Panc1 (cell line): ENCODE measurements around the gene EVL. TPM values are rescaled to one million over a fixed set of nuclear protein-coding genes. Genes with fewer than 3 reads are reported as not detected.

Source experiments
- ATAC-seq: fragments of 200-7000 bp; cut with Tn5 transposase; 2 replicates; pipeline ENCODE4 v1.9.1; 2020; ENCODE audit warnings: mild to moderate bottlenecking, moderate library complexity
- BruUV-seq: library from RNA; stranded (reverse); fragments of 400-500 nt; replicated peaks from 2 replicates; lab custom pipeline; 2021; lab: Mats Ljungman, UMichigan
- CTCF ChIA-PET: fragments of 300-600 bp; sonication (Branson Sonifier 250); formaldehyde crosslinking; loops from one replicate; lab custom pipeline; 2022; ENCODE audit warnings: antibody characterized with exemption; lab: Charles Lee
- POLR2A ChIA-PET: fragments of 300-600 bp; sonication (Branson Sonifier 250); formaldehyde crosslinking; loops from one replicate; lab custom pipeline; 2022; ENCODE audit warnings: antibody characterized with exemption; lab: Charles Lee
- DNase-seq: peaks from one replicate; pipeline ENCODE4 v3.0.0-alpha.2; 2010; ENCODE audit warnings: low read depth, low spot score
- H3K27ac ChIP-seq: 2 replicates; pipeline ENCODE4 v1.5.1; 2011; ENCODE audit warnings: mild to moderate bottlenecking, low read length, inconsistent platforms
- H3K27me3 ChIP-seq: fragments of 200-500 bp; sonication (Bioruptor generic); 2 replicates; pipeline ENCODE4 v1.6.0; 2014; ENCODE audit warnings: low read length, inconsistent platforms; ENCODE audit not compliant: control insufficient read depth, insufficient read depth
- H3K36me3 ChIP-seq: fragments of 200-500 bp; sonication (Bioruptor generic); 2 replicates; pipeline ENCODE4 v1.5.1; 2014; ENCODE audit warnings: inconsistent platforms, mild to moderate bottlenecking, low read length, moderate library complexity; ENCODE audit not compliant: control insufficient read depth, insufficient read depth
- H3K4me1 ChIP-seq: 2 replicates; pipeline ENCODE4 v1.5.1; 2011; ENCODE audit warnings: inconsistent platforms, mild to moderate bottlenecking, low read length, moderate library complexity; ENCODE audit not compliant: control insufficient read depth, insufficient read depth
- H3K4me3 ChIP-seq, 2 experiments: 2 replicates each; pipeline ENCODE4 v1.5.1; 2011 to 2012; ENCODE audit warnings: low read depth in 2 of 2, low read length in 2 of 2, mild to moderate bottlenecking in 2 of 2, inconsistent platforms in 1 of 2, moderate library complexity in 1 of 2
- H3K9me3 ChIP-seq: fragments of 200-500 bp; sonication (Bioruptor generic); 2 replicates; pipeline ENCODE4 v1.5.1; 2014; ENCODE audit warnings: low read depth, mild to moderate bottlenecking, inconsistent platforms, low read length, moderate library complexity; ENCODE audit not compliant: control insufficient read depth, insufficient read depth
- POLR2AphosphoS5 ChIP-seq: IDR thresholded peaks from 2 replicates; pipeline ENCODE4 v1.6.1; 2012; ENCODE audit warnings: mild to moderate bottlenecking, low read depth, low read length, moderate library complexity
- SIN3A ChIP-seq: IDR thresholded peaks from 2 replicates; pipeline ENCODE4 v1.6.1; 2012; ENCODE audit warnings: low read depth, mild to moderate bottlenecking, low read length, moderate library complexity, borderline replicate concordance; ENCODE audit not compliant: insufficient read depth
- TCF7L2 ChIP-seq: IDR thresholded peaks from 2 replicates; pipeline ENCODE4 v1.6.1; 2011; ENCODE audit warnings: mild to moderate bottlenecking, low read depth, low read length, inconsistent platforms
- in situ Hi-C: cut with HindIII; loops from 2 replicates; pipeline ENCODE4 v1.10.0; 2016; ENCODE audit warnings: low sequenced_read_pairs, low pct_unique_long_range_greater_than_20kb
- intact Hi-C: fragments of 100-400 bp; cut with micrococcal nuclease; formaldehyde crosslinking; loops from one replicate; pipeline ENCODE4 v1.10.0; 2022; ENCODE audit not compliant: unreplicated experiment
- total RNA-seq: library from RNA; stranded (reverse); gene quantifications from one replicate; pipeline ENCODE4 v1.2.1, GENCODE V29; 2021; ENCODE audit not compliant: unreplicated experiment
- TF ChIP-seq, protein P1 (sequence below): fragments of 450-650 bp; IDR thresholded peaks from 2 replicates; pipeline ENCODE4 v1.5.1; 2017; ENCODE audit warnings: mild to moderate bottlenecking
- TF ChIP-seq, protein P2 (sequence below), 2 experiments: IDR thresholded peaks; 2 replicates each; pipeline ENCODE4 v1.6.1; 2011 to 2012; ENCODE audit warnings: low read depth in 2 of 2, control low read depth in 1 of 2, low read length in 1 of 2, mild to moderate bottlenecking in 1 of 2, moderate library complexity in 1 of 2; ENCODE audit not compliant: insufficient read depth in 1 of 2

EVL gene
- total RNA-seq, 1 experiment from 2014 or later = 38.3 TPM

DNA sequence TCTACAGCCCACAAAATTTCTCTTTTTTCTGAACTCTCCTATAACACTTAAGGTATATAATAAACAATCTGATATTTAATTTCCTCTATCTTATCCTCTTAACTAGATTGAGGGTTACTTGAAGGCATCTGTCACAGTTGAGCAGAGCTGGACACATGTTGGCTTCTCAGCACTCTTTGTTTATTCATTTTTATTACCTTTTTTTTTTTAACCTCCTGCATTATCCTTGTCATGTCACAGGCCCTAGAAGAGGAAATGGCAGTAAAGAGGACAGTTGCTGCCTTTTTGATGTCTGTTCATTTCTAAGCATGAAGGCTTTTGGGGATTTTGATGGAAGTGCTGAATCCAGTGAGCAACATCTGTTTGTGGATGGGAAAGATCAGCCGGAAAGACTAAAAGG lies 32.5 kb upstream of the EVL start:
- in situ Hi-C loops = no loop called here
- TF ChIP-seq POLR2AphosphoS5 = no peak
- TF ChIP-seq SIN3A = no peak
- TF ChIP-seq, protein P1, sequence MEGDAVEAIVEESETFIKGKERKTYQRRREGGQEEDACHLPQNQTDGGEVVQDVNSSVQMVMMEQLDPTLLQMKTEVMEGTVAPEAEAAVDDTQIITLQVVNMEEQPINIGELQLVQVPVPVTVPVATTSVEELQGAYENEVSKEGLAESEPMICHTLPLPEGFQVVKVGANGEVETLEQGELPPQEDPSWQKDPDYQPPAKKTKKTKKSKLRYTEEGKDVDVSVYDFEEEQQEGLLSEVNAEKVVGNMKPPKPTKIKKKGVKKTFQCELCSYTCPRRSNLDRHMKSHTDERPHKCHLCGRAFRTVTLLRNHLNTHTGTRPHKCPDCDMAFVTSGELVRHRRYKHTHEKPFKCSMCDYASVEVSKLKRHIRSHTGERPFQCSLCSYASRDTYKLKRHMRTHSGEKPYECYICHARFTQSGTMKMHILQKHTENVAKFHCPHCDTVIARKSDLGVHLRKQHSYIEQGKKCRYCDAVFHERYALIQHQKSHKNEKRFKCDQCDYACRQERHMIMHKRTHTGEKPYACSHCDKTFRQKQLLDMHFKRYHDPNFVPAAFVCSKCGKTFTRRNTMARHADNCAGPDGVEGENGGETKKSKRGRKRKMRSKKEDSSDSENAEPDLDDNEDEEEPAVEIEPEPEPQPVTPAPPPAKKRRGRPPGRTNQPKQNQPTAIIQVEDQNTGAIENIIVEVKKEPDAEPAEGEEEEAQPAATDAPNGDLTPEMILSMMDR = no peak
- TF ChIP-seq, protein P2, sequence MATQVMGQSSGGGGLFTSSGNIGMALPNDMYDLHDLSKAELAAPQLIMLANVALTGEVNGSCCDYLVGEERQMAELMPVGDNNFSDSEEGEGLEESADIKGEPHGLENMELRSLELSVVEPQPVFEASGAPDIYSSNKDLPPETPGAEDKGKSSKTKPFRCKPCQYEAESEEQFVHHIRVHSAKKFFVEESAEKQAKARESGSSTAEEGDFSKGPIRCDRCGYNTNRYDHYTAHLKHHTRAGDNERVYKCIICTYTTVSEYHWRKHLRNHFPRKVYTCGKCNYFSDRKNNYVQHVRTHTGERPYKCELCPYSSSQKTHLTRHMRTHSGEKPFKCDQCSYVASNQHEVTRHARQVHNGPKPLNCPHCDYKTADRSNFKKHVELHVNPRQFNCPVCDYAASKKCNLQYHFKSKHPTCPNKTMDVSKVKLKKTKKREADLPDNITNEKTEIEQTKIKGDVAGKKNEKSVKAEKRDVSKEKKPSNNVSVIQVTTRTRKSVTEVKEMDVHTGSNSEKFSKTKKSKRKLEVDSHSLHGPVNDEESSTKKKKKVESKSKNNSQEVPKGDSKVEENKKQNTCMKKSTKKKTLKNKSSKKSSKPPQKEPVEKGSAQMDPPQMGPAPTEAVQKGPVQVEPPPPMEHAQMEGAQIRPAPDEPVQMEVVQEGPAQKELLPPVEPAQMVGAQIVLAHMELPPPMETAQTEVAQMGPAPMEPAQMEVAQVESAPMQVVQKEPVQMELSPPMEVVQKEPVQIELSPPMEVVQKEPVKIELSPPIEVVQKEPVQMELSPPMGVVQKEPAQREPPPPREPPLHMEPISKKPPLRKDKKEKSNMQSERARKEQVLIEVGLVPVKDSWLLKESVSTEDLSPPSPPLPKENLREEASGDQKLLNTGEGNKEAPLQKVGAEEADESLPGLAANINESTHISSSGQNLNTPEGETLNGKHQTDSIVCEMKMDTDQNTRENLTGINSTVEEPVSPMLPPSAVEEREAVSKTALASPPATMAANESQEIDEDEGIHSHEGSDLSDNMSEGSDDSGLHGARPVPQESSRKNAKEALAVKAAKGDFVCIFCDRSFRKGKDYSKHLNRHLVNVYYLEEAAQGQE (IDR thresholded peaks at IDR 0.05; ENCODE audit: insufficient read depth in 1 of 2, low read depth in 2 of 2, low read length in 1 of 2) = no peak
- TF ChIP-seq TCF7L2 = no peak
- ATAC-seq (no peak), DNase-seq (no peak)
- no peaks in the 10 kb centered on the region for H3K9me3 ChIP-seq
- CTCF ChIA-PET = no interaction called here
- H3K27ac ChIP-seq = peak overlapping the region; percentile 39; the same call in 1 of the 2 replicates
- H3K4me1 ChIP-seq = peaks cover 29% of the 10 kb centered on the region
- POLR2A ChIA-PET = no interaction called here
- no peaks in the 10 kb centered on the region for H3K27me3 ChIP-seq
- no peaks in the 10 kb centered on the region for H3K36me3 ChIP-seq
- H3K4me3 ChIP-seq = no peak overlapping the region
- intact Hi-C loops = no loop called here
- BruUV-seq = no TSS peak

DNA sequence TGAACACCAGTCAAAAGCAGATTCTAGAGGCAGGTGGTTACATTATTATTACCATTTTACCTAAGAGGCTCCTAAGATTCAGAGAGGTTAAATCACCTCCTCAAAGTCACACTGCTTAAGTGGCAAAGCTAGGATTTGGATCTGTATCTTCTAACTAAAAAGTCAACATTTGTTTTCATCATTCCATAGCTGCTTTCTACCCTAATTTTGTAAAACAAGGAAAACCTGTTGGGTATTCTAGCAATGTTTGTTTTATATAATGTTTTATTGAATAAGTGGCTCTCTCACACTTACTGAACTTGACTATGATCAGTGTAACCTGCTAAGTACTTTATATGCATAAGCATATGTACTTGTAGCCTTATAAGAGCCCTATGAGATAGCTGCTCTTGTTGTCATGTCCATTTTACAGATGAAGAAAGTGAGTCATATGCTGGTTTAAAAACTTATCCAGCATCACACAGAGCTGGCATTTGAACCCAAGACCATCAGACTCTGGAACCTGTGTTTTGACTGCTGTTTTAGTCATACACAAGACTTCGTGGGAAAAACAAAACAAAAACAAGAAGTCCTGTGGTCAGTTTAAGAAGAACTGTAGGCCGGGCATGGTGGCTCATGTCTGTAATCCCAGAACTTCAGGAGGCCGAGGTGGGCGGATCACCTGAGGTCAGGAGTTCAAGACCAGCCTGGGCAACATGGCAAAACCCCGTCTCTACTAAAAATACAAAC lies 31.7 kb upstream of the EVL start:
- intact Hi-C loops = no loop called here
- peaks cover 32% of the 10 kb centered on the region for H3K4me1 ChIP-seq
- BruUV-seq = no TSS peak
- no peak overlapping the region for H3K4me3 ChIP-seq
- no peaks in the 10 kb centered on the region for H3K36me3 ChIP-seq
- no peaks in the 10 kb centered on the region for H3K9me3 ChIP-seq
- in situ Hi-C loops = no loop called here
- CTCF ChIA-PET = no interaction called here
- DNase-seq (no peak), ATAC-seq (no peak)
- no peaks in the 10 kb centered on the region for H3K27me3 ChIP-seq
- no peak overlapping the region; the same call in 1 of the 2 replicates for H3K27ac ChIP-seq
- POLR2A ChIA-PET = no interaction called here
- no peak for TF ChIP-seq SIN3A
- TF ChIP-seq, protein P2 (IDR thresholded peaks at IDR 0.05; ENCODE audit: insufficient read depth in 1 of 2, low read depth in 2 of 2, low read length in 1 of 2) = no peak
- TF ChIP-seq POLR2AphosphoS5 = no peak
